SK-N-SH treated with all-trans-retinoic acid at 6 μM for 48 hours (cell line): Measurements from ENCODE around the gene GUK1.

Experiments
- ATAC-seq: fragments of 200-7000 bp; cut with Tn5 transposase; 3 replicates; pipeline ENCODE4 v1.9.1; 2020; ENCODE audit warnings: mild to moderate bottlenecking, moderate library complexity
- ARNTL ChIP-seq: fragments of 450-650 bp; formaldehyde crosslinking; IDR thresholded peaks from 2 replicates; pipeline ENCODE4 v1.5.0; 2020; ENCODE audit warnings: low read depth, mild to moderate bottlenecking, moderate library complexity, borderline replicate concordance
- BACH2 ChIP-seq: fragments of 250-450 bp; sonication (Bioruptor Pico); IDR thresholded peaks from 2 replicates; pipeline ENCODE4 v1.9.0; 2021; ENCODE audit warnings: mild to moderate bottlenecking, borderline replicate concordance
- CREB5 ChIP-seq: fragments of 250-450 bp; sonication (Bioruptor Pico); IDR thresholded peaks from 2 replicates; pipeline ENCODE4 v1.5.1; 2020; ENCODE audit warnings: low read depth, mild to moderate bottlenecking, moderate library complexity
- CSDC2 ChIP-seq: fragments of 250-450 bp; sonication (Bioruptor Pico); IDR thresholded peaks from 2 replicates; pipeline ENCODE4 v1.5.0; 2020; ENCODE audit warnings: mild to moderate bottlenecking, moderate library complexity
- ESRRG ChIP-seq: fragments of 250-450 bp; sonication (Bioruptor Pico); IDR thresholded peaks from 2 replicates; pipeline ENCODE4 v1.6.1; 2021; ENCODE audit warnings: mild to moderate bottlenecking
- GLIS3 ChIP-seq: fragments of 250-450 bp; sonication (Bioruptor Pico); IDR thresholded peaks from 2 replicates; pipeline ENCODE4 v1.5.0; 2020; ENCODE audit warnings: mild to moderate bottlenecking, moderate library complexity
- ISL1 ChIP-seq: fragments of 250-450 bp; sonication (Bioruptor Pico); IDR thresholded peaks from 2 replicates; pipeline ENCODE4 v2.1.2; 2022; ENCODE audit warnings: mild to moderate bottlenecking, moderate library complexity
- OSR1 ChIP-seq: fragments of 250-450 bp; sonication (Bioruptor Pico); IDR thresholded peaks from 2 replicates; pipeline ENCODE4 v1.8.0; 2022; ENCODE audit warnings: moderate library complexity, mild to moderate bottlenecking, inconsistent platforms
- PPARA ChIP-seq: fragments of 250-450 bp; sonication (Bioruptor Pico); IDR thresholded peaks from 2 replicates; pipeline ENCODE4 v1.5.0; 2020; ENCODE audit warnings: mild to moderate bottlenecking, borderline replicate concordance
- RARB ChIP-seq: fragments of 250-450 bp; sonication (Bioruptor Pico); IDR thresholded peaks from 2 replicates; pipeline ENCODE4 v1.8.0; 2021; ENCODE audit warnings: mild to moderate bottlenecking, moderate library complexity
- TCF4 ChIP-seq: fragments of 250-450 bp; sonication (Bioruptor Pico); IDR thresholded peaks from 2 replicates; pipeline ENCODE4 v1.8.0; 2021; ENCODE audit warnings: mild to moderate bottlenecking, moderate library complexity, borderline replicate concordance
- TOX ChIP-seq: fragments of 250-450 bp; sonication (Bioruptor Pico); IDR thresholded peaks from 2 replicates; pipeline ENCODE4 v1.8.0; 2021; ENCODE audit warnings: mild to moderate bottlenecking, moderate library complexity, borderline replicate concordance
- ZFP3 ChIP-seq: fragments of 250-450 bp; sonication (Bioruptor Pico); IDR thresholded peaks from 2 replicates; pipeline ENCODE4 v1.5.0; 2020; ENCODE audit warnings: mild to moderate bottlenecking, moderate library complexity
- ZFP30 ChIP-seq: fragments of 450-650 bp; formaldehyde crosslinking; IDR thresholded peaks from 2 replicates; pipeline ENCODE4 v1.5.0; 2022; ENCODE audit warnings: mild to moderate bottlenecking, moderate library complexity
- ZNF565 ChIP-seq: fragments of 450-650 bp; formaldehyde crosslinking; conservative IDR thresholded peaks from 2 replicates; pipeline ENCODE4 v1.5.0; 2020; ENCODE audit warnings: low read depth, mild to moderate bottlenecking, moderate library complexity
- ZNF70 ChIP-seq: fragments of 450-650 bp; formaldehyde crosslinking; IDR thresholded peaks from 2 replicates; pipeline ENCODE4 v1.5.0; 2020; ENCODE audit warnings: mild to moderate bottlenecking, moderate library complexity
- TF ChIP-seq, protein P1 (sequence below): fragments of 250-450 bp; sonication (Bioruptor Pico); IDR thresholded peaks from 2 replicates; pipeline ENCODE4 v1.5.1; 2021; ENCODE audit warnings: mild to moderate bottlenecking, moderate library complexity
- TF ChIP-seq, protein P2 (sequence below): fragments of 250-450 bp; sonication (Bioruptor Pico); IDR thresholded peaks from 2 replicates; pipeline ENCODE4 v1.8.0; 2020; ENCODE audit warnings: mild to moderate bottlenecking, moderate library complexity, borderline replicate concordance
- TF ChIP-seq, protein P3 (sequence below): fragments of 250-450 bp; sonication (Bioruptor Pico); IDR thresholded peaks from 2 replicates; pipeline ENCODE4 v1.5.0; 2020; ENCODE audit warnings: mild to moderate bottlenecking, moderate library complexity

GUK1 gene

DNA sequence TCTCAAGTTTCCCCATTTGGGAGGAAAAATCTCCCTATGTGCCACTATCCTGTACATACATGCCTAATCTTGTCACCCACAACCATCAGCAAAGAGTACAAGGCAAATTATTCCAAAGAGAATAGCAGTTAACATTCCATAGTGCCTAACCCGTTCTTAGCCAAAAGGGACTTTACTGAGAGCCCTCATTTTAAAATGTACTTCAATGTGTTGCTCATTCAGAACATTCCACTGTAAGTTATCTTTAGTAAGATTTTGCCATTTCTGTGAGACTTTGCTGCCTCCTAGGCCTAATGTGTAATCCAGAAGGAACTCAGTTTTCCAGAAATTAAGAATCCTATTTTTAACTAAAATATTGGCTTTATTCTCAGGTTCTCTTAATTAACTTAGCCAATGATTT is 19.7 kb upstream of the GUK1 start:
- TF ChIP-seq, protein P1, sequence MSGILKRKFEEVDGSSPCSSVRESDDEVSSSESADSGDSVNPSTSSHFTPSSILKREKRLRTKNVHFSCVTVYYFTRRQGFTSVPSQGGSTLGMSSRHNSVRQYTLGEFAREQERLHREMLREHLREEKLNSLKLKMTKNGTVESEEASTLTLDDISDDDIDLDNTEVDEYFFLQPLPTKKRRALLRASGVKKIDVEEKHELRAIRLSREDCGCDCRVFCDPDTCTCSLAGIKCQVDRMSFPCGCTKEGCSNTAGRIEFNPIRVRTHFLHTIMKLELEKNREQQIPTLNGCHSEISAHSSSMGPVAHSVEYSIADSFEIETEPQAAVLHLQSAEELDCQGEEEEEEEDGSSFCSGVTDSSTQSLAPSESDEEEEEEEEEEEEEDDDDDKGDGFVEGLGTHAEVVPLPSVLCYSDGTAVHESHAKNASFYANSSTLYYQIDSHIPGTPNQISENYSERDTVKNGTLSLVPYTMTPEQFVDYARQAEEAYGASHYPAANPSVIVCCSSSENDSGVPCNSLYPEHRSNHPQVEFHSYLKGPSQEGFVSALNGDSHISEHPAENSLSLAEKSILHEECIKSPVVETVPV: no peak
- no peak for TF ChIP-seq ZFP30 (CRISPR knock-in tag)
- TF ChIP-seq, all 23 proteins: peak for 0

GRCh38 chr1:228120857-228121489 is 19.1 kb upstream of the GUK1 start:
- no peak for TF ChIP-seq ZFP30 (CRISPR knock-in tag)
- no peak for TF ChIP-seq OSR1 (CRISPR knock-in tag)
- no peak for TF ChIP-seq ZNF565
- no peak for TF ChIP-seq ISL1 (CRISPR knock-in tag)
- no peak for TF ChIP-seq ARNTL (CRISPR knock-in tag)
- TF ChIP-seq, protein P2, sequence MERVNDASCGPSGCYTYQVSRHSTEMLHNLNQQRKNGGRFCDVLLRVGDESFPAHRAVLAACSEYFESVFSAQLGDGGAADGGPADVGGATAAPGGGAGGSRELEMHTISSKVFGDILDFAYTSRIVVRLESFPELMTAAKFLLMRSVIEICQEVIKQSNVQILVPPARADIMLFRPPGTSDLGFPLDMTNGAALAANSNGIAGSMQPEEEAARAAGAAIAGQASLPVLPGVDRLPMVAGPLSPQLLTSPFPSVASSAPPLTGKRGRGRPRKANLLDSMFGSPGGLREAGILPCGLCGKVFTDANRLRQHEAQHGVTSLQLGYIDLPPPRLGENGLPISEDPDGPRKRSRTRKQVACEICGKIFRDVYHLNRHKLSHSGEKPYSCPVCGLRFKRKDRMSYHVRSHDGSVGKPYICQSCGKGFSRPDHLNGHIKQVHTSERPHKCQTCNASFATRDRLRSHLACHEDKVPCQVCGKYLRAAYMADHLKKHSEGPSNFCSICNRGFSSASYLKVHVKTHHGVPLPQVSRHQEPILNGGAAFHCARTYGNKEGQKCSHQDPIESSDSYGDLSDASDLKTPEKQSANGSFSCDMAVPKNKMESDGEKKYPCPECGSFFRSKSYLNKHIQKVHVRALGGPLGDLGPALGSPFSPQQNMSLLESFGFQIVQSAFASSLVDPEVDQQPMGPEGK (CRISPR knock-in tag): no peak
- TF ChIP-seq CREB5: no peak
- no peak for TF ChIP-seq PPARA (CRISPR knock-in tag)
- TF ChIP-seq CSDC2 (CRISPR knock-in tag): no peak
- TF ChIP-seq RARB: no peak
- no peak for TF ChIP-seq TCF4
- TF ChIP-seq, protein P1: no peak
- no peak for TF ChIP-seq ZNF70 (CRISPR knock-in tag)
- ATAC-seq: no peak

More for the DNA sequence above, 19.7 kb upstream of the GUK1 start:
- ATAC-seq: no peak

DNA sequence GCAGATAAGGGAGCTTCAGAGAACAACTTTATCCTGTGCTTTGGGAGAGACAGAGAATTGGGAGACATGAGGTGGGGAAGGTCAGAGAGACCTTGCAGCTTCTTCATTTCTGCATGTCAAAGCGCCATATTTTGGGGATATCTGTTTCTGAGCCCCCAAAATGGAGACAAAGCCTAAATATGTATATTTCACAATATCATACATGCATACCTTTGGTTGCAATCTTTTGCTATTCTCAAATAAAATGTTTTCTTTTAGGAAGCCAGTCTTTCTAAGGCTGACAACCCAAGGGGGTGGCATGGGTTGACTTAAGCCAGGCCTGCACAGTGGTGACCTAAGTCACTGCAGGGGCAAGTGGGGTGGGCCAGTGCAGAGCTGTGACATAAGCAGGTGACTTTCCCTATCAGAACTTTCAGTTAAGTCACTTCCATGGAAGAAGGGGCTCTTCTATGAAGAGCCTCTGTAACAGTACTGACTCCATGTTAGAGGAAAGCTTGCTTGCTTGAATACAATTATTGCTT is 17.1 kb upstream of the GUK1 start:
- no peak for ATAC-seq
- no peak for TF ChIP-seq ZFP30 (CRISPR knock-in tag)

DNA sequence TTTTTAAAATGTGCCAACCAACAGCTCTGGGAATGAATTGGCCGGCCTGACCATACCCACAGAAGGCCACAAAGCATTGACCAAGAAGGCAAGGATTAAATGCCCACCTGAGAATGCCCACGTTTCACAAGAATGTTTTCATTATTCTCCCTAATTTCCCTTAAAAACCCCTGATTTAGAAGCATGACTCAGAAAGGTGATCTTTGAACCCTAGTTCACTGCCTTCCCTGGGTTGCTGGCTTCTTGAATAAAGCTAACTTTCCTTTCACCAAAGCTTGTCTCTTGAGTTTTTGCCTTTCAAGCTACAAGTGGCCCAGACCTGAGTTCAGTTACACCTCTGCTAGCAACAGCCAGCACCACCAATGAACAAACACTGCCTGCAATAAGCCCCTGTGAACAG is 16.6 kb upstream of the GUK1 start:
- ATAC-seq: no peak
- TF ChIP-seq CREB5: no peak
- TF ChIP-seq ARNTL (CRISPR knock-in tag): no peak

- ATAC-seq: no peak
- TF ChIP-seq BACH2 (CRISPR knock-in tag): no peak
- TF ChIP-seq, protein P2 (CRISPR knock-in tag): no peak
- TF ChIP-seq, protein P3, sequence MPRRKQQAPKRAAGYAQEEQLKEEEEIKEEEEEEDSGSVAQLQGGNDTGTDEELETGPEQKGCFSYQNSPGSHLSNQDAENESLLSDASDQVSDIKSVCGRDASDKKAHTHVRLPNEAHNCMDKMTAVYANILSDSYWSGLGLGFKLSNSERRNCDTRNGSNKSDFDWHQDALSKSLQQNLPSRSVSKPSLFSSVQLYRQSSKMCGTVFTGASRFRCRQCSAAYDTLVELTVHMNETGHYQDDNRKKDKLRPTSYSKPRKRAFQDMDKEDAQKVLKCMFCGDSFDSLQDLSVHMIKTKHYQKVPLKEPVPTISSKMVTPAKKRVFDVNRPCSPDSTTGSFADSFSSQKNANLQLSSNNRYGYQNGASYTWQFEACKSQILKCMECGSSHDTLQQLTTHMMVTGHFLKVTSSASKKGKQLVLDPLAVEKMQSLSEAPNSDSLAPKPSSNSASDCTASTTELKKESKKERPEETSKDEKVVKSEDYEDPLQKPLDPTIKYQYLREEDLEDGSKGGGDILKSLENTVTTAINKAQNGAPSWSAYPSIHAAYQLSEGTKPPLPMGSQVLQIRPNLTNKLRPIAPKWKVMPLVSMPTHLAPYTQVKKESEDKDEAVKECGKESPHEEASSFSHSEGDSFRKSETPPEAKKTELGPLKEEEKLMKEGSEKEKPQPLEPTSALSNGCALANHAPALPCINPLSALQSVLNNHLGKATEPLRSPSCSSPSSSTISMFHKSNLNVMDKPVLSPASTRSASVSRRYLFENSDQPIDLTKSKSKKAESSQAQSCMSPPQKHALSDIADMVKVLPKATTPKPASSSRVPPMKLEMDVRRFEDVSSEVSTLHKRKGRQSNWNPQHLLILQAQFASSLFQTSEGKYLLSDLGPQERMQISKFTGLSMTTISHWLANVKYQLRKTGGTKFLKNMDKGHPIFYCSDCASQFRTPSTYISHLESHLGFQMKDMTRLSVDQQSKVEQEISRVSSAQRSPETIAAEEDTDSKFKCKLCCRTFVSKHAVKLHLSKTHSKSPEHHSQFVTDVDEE (CRISPR knock-in tag): no peak
- no peak for TF ChIP-seq PPARA (CRISPR knock-in tag)
- TF ChIP-seq, protein P1: no peak
- TF ChIP-seq ISL1 (CRISPR knock-in tag): no peak
- TF ChIP-seq TCF4: no peak
- no peak for TF ChIP-seq ESRRG (CRISPR knock-in tag)
- no peak for TF ChIP-seq TOX (CRISPR knock-in tag)
- TF ChIP-seq RARB: no peak
- no peak for TF ChIP-seq CSDC2 (CRISPR knock-in tag)
- TF ChIP-seq GLIS3 (CRISPR knock-in tag): no peak
- TF ChIP-seq ZFP3 (CRISPR knock-in tag): no peak
- no peak for TF ChIP-seq ZFP30 (CRISPR knock-in tag)
- TF ChIP-seq ARNTL (CRISPR knock-in tag): no peak
These were observed 14.9 kb upstream of the GUK1 start for GRCh38 chr1:228125185-228125584.
